Stimulated activated naive CD8-positive, alpha-beta T cell treated with anti-CD3 and anti-CD28 coated beads, Interleukin-15, Interleukin-2, amounts not matched to agents 100 ng/mL and 50 ng/mL, for 24 hours (primary cell): ENCODE data around the gene BLOC1S4.
A peak's percentile ranks its signal among the peaks of the same experiment; 100 is the strongest.
"Not testable (repeated sequence)": the region's sequence is repeated elsewhere in the genome, so short reads cannot be mapped to it uniquely, and the experiment has no call there.

ENCODE experiments used
- H3K27ac Mint-ChIP-seq: one replicate; pipeline ENCODE4 v1.8.0; 2021; ENCODE audit warnings: mild to moderate bottlenecking, mixed read lengths
- H3K27me3 Mint-ChIP-seq: one replicate; pipeline ENCODE4 v1.8.0; 2021; ENCODE audit warnings: mixed read lengths
- H3K36me3 Mint-ChIP-seq: one replicate; pipeline ENCODE4 v1.8.0; 2021; ENCODE audit warnings: low read depth, mixed read lengths
- H3K4me1 Mint-ChIP-seq: one replicate; pipeline ENCODE4 v1.8.0; 2021; ENCODE audit warnings: low read depth, mixed read lengths
- H3K4me3 Mint-ChIP-seq: one replicate; pipeline ENCODE4 v1.8.0; 2021; ENCODE audit warnings: mild to moderate bottlenecking, mixed read lengths
- H3K9me3 Mint-ChIP-seq: one replicate; pipeline ENCODE4 v1.8.0; 2021; ENCODE audit warnings: mixed read lengths

BLOC1S4 gene

GRCh38 chr4:6716018-6716911 is at the start of gene BLOC1S4:
Gene BLOC1S4 (plus strand): TSS chr4:6716174. CDS start chr4:6716210, 36 bp downstream.
- Mint-ChIP-seq H3K9me3 (no peaks in the 10 kb centered on the region), H3K4me1 (peaks cover 37% of the 10 kb centered on the region), H3K27ac (peak within 1 kb of the TSS; percentile 97), H3K27me3 (no peaks in the 10 kb centered on the region), H3K36me3 (peaks cover 4% of the 10 kb centered on the region), H3K4me3 (peak within 1 kb of the TSS; percentile 91)

GRCh38 chr4:6668391-6668790 is 47.6 kb upstream of the BLOC1S4 start:
- Mint-ChIP-seq H3K36me3 (no peaks in the 10 kb centered on the region), H3K4me3 (no peak overlapping the region), H3K27ac (no peak overlapping the region)

GRCh38 chr4:6671648-6672047 is 44.3 kb upstream of the BLOC1S4 start:
- Mint-ChIP-seq H3K9me3 (no peaks in the 10 kb centered on the region), H3K27me3 (no peaks in the 10 kb centered on the region), H3K27ac (no peak overlapping the region), H3K4me3 (no peak overlapping the region), H3K4me1 (peaks cover 31% of the 10 kb centered on the region), H3K36me3 (peaks cover 22% of the 10 kb centered on the region)

More at GRCh38 chr4:6668391-6668790, 47.6 kb upstream of the BLOC1S4 start:
- H3K27me3 Mint-ChIP-seq, result peaks cover 4% of the 10 kb centered on the region
- no peaks in the 10 kb centered on the region for H3K9me3 Mint-ChIP-seq
- peaks cover 4% of the 10 kb centered on the region for H3K4me1 Mint-ChIP-seq

GRCh38 chr4:6672131-6672530 is 43.8 kb upstream of the BLOC1S4 start:
- no peak overlapping the region for H3K4me3 Mint-ChIP-seq
- no peaks in the 10 kb centered on the region for H3K27me3 Mint-ChIP-seq
- H3K36me3 Mint-ChIP-seq, result peaks cover 27% of the 10 kb centered on the region
- H3K27ac Mint-ChIP-seq, result no peak overlapping the region
- peaks cover 35% of the 10 kb centered on the region for H3K4me1 Mint-ChIP-seq
- H3K9me3 Mint-ChIP-seq, result no peaks in the 10 kb centered on the region

GRCh38 chr4:6672541-6673190 is 43.3 kb upstream of the BLOC1S4 start:
- H3K27me3 Mint-ChIP-seq, H3K9me3 Mint-ChIP-seq: not testable (repeated sequence)

GRCh38 chr4:6673191-6673659 is 42.7 kb upstream of the BLOC1S4 start:
- H3K4me3 Mint-ChIP-seq, result peak overlapping the region; percentile 99
- H3K36me3 Mint-ChIP-seq, result peaks cover 35% of the 10 kb centered on the region
- peaks cover 43% of the 10 kb centered on the region for H3K4me1 Mint-ChIP-seq
- H3K27ac Mint-ChIP-seq, result peak overlapping the region; percentile 98
- not testable (repeated sequence) for H3K9me3 Mint-ChIP-seq, H3K27me3 Mint-ChIP-seq

More at GRCh38 chr4:6672541-6673190, 43.3 kb upstream of the BLOC1S4 start:
- Mint-ChIP-seq H3K27ac (peak overlapping the region; percentile 98), H3K36me3 (peaks cover 32% of the 10 kb centered on the region), H3K4me1 (peaks cover 41% of the 10 kb centered on the region)
- H3K4me3 Mint-ChIP-seq, result not testable (repeated sequence)

- Mint-ChIP-seq H3K4me3 (peak overlapping the region; percentile 99), H3K27ac (peak overlapping the region; percentile 98), H3K9me3 (no peaks in the 10 kb centered on the region), H3K36me3 (peaks cover 42% of the 10 kb centered on the region), H3K4me1 (peaks cover 50% of the 10 kb centered on the region), H3K27me3 (no peaks in the 10 kb centered on the region)
Observed at GRCh38 chr4:6673660-6674499, 42.1 kb upstream of the BLOC1S4 start.

GRCh38 chr4:6674500-6675149 is 41.3 kb upstream of the BLOC1S4 start:
- no peaks in the 10 kb centered on the region for H3K27me3 Mint-ChIP-seq
- H3K9me3 Mint-ChIP-seq, result no peaks in the 10 kb centered on the region
- peaks cover 53% of the 10 kb centered on the region for H3K4me1 Mint-ChIP-seq
- peaks cover 47% of the 10 kb centered on the region for H3K36me3 Mint-ChIP-seq
- peak overlapping the region; percentile 99 for H3K4me3 Mint-ChIP-seq
- H3K27ac Mint-ChIP-seq, result peak overlapping the region; percentile 98

GRCh38 chr4:6676722-6677558 is 39.0 kb upstream of the BLOC1S4 start:
- H3K9me3 Mint-ChIP-seq, result peaks cover 4% of the 10 kb centered on the region
- H3K4me3 Mint-ChIP-seq, result peak overlapping the region; percentile 99
- peak overlapping the region; percentile 84 for H3K27ac Mint-ChIP-seq
- H3K4me1 Mint-ChIP-seq, result peaks cover 53% of the 10 kb centered on the region
- H3K27me3 Mint-ChIP-seq, result no peaks in the 10 kb centered on the region
- H3K36me3 Mint-ChIP-seq, result peaks cover 63% of the 10 kb centered on the region

GRCh38 chr4:6680372-6681034 is 35.5 kb upstream of the BLOC1S4 start:
- H3K4me3 Mint-ChIP-seq, result no peak overlapping the region
- H3K27me3 Mint-ChIP-seq, result no peaks in the 10 kb centered on the region
- peaks cover 34% of the 10 kb centered on the region for H3K4me1 Mint-ChIP-seq
- H3K36me3 Mint-ChIP-seq, result peaks cover 52% of the 10 kb centered on the region
- H3K27ac Mint-ChIP-seq, result no peak overlapping the region
- peaks cover 4% of the 10 kb centered on the region for H3K9me3 Mint-ChIP-seq

- no peak overlapping the region for H3K27ac Mint-ChIP-seq
- H3K27me3 Mint-ChIP-seq, result no peaks in the 10 kb centered on the region
- no peak overlapping the region for H3K4me3 Mint-ChIP-seq
- peaks cover 45% of the 10 kb centered on the region for H3K36me3 Mint-ChIP-seq
- peaks cover 4% of the 10 kb centered on the region for H3K9me3 Mint-ChIP-seq
- peaks cover 30% of the 10 kb centered on the region for H3K4me1 Mint-ChIP-seq
Observed at GRCh38 chr4:6681191-6681590, 34.8 kb upstream of the BLOC1S4 start.

- Mint-ChIP-seq H3K27ac (no peak overlapping the region), H3K4me1 (peaks cover 23% of the 10 kb centered on the region), H3K4me3 (no peak overlapping the region)
Observed at GRCh38 chr4:6682862-6683590, 32.9 kb upstream of the BLOC1S4 start.

More at GRCh38 chr4:6682862-6683590, 32.9 kb upstream of the BLOC1S4 start:
- peaks cover 4% of the 10 kb centered on the region for H3K9me3 Mint-ChIP-seq
- H3K36me3 Mint-ChIP-seq, result peaks cover 28% of the 10 kb centered on the region
- no peaks in the 10 kb centered on the region for H3K27me3 Mint-ChIP-seq
